ENCODE data around the gene STARD8.
"Not testable (repeated sequence)": the region's sequence is repeated elsewhere in the genome, so short reads cannot be mapped to it uniquely, and the experiment has no call there.

The STARD8 gene, protein sequence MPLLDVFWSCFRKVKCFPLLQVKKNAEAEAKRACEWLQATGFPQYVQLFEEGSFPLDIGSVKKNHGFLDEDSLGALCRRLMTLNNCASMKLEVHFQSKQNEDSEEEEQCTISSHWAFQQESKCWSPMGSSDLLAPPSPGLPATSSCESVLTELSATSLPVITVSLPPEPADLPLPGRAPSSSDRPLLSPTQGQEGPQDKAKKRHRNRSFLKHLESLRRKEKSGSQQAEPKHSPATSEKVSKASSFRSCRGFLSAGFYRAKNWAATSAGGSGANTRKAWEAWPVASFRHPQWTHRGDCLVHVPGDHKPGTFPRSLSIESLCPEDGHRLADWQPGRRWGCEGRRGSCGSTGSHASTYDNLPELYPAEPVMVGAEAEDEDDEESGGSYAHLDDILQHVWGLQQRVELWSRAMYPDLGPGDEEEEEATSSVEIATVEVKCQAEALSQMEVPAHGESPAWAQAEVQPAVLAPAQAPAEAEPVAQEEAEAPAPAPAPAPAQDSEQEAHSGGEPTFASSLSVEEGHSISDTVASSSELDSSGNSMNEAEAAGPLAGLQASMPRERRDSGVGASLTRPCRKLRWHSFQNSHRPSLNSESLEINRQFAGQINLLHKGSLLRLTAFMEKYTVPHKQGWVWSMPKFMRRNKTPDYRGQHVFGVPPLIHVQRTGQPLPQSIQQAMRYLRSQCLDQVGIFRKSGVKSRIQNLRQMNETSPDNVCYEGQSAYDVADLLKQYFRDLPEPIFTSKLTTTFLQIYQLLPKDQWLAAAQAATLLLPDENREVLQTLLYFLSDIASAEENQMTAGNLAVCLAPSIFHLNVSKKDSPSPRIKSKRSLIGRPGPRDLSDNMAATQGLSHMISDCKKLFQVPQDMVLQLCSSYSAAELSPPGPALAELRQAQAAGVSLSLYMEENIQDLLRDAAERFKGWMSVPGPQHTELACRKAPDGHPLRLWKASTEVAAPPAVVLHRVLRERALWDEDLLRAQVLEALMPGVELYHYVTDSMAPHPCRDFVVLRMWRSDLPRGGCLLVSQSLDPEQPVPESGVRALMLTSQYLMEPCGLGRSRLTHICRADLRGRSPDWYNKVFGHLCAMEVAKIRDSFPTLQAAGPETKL

GRCh38 chrX:68647156-68647957 lies at the start of gene STARD8:
STARD8 (plus strand) TSS chrX:68647666; CDS start chrX:68647883, 217 bp downstream.
- H3K9me3 ChIP-seq: no peaks in the 10 kb centered on the region
- H3K36me3 ChIP-seq: no peaks in the 10 kb centered on the region
- 0 out of 2 replicates have a peak, but pooled peaks cover 6% of the 10 kb centered on the region for H3K4me1 ChIP-seq
- no peak for TF ChIP-seq Cebpa-rat (IDR thresholded peaks at IDR 0.05)
- peak within 1 kb of the TSS; percentile 12; the same call in 1 of the 2 replicates for H3K4me2 ChIP-seq
- no peak within 1 kb of the TSS for H3K4me3 ChIP-seq
- H3K27me3 ChIP-seq: peaks cover 62% of the 10 kb centered on the region
- no peak within 1 kb of the TSS for H3K9ac ChIP-seq
- no peak within 1 kb of the TSS for H3K27ac ChIP-seq
- H4K20me1 ChIP-seq: peaks cover 8% of the 10 kb centered on the region; the same call in 1 of the 2 replicates

DNA sequence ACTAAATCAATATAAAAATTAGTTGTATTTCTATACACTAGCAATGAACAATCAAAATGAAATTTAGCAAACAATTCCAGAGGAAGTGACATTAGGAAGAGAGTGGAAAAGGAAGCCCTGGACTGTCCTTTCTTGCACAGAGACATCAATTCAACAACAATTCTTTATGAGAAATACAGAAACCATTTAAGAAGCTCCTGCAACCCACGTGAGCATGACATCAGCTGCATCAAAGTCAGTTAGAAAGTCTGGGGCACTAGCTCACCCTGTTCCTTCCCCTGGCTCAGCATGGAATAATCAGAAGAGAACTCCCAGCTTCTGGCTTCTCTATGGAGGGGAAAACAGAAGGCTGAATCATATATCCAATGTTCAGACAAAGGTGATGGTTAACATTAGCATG lies 48.6 kb upstream of the STARD8 start:
- Histone ChIP-seq H3K27ac (no peak overlapping the region), H3K4me1 (no peaks in the 10 kb centered on the region), H3K9me3 (peaks cover 33% of the 10 kb centered on the region), H3K4me3 (no peak overlapping the region), H3K4me2 (no peak overlapping the region), H3K36me3 (no peaks in the 10 kb centered on the region), H3K9ac (no peak overlapping the region), H3K27me3 (peaks cover 16% of the 10 kb centered on the region; the same call in 1 of the 2 replicates), H4K20me1 (no peaks in the 10 kb centered on the region)
- TF ChIP-seq Cebpa-rat (IDR thresholded peaks at IDR 0.05): no peak

- Histone ChIP-seq H3K9ac (no peak overlapping the region), H3K4me1 (no peaks in the 10 kb centered on the region), H3K9me3 (peaks cover 33% of the 10 kb centered on the region), H3K36me3 (no peaks in the 10 kb centered on the region), H3K27ac (no peak overlapping the region), H3K4me3 (no peak overlapping the region), H3K4me2 (no peak overlapping the region), H4K20me1 (no peaks in the 10 kb centered on the region), H3K27me3 (peaks cover 16% of the 10 kb centered on the region; the same call in 1 of the 2 replicates)
- TF ChIP-seq Cebpa-rat (IDR thresholded peaks at IDR 0.05): no peak
Measured at GRCh38 chrX:68599256-68600152, 48.0 kb upstream of the STARD8 start.

GRCh38 chrX:68604216-68604615 lies 43.2 kb upstream of the STARD8 start:
- H3K4me3 ChIP-seq, H3K4me2 ChIP-seq, H3K27ac ChIP-seq, H3K4me1 ChIP-seq, H3K36me3 ChIP-seq, H4K20me1 ChIP-seq, H3K27me3 ChIP-seq, H3K9ac ChIP-seq: not testable (repeated sequence)
- peaks cover 38% of the 10 kb centered on the region for H3K9me3 ChIP-seq

DNA sequence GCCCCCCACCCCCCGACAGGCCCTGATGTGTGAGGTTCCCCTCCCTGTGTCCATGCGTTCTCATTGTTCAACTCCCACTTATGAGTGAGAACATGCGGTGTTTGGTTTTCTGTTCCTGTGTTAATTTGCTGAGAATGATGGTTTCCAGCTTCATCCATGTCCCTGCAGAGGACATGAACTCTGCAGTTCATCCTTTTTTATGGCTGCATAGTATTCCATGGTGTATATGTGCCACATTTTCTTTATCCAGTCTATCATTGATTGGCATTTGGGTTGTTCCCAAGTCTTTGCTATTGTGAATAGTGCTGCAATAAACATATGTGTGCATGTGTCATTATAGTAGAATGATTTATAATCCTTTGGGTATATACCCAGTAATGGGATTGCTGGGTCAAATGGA lies 32.7 kb upstream of the STARD8 start:
- H3K27me3 ChIP-seq: peaks cover 16% of the 10 kb centered on the region; the same call in 1 of the 2 replicates
- not testable (repeated sequence) for H3K36me3 ChIP-seq, H3K4me1 ChIP-seq, H3K27ac ChIP-seq, H3K4me2 ChIP-seq, H3K9ac ChIP-seq, H3K4me3 ChIP-seq, H4K20me1 ChIP-seq, H3K9me3 ChIP-seq

DNA sequence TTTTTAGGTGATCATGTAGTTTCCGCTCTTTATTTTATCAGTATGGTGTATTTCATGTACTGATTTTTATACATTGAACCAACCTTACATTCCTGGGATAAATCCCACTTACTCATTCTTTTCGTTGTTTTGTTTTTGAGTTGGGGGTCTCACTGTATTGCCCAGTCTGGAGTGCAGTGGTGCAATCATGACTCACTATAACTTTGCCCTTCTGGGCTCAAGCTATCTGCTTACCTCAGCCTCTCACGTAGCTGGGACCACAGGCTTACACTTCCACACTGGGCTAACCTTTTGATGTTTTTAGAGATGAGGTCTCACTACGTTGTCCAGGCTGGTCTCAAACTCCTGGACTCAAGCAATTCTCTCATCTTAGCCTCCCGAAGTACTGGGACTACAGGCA lies 19.5 kb upstream of the STARD8 start:
- H3K9me3 ChIP-seq: no peaks in the 10 kb centered on the region
- TF ChIP-seq Cebpa-rat (IDR thresholded peaks at IDR 0.05): no peak
- H3K36me3 ChIP-seq: no peaks in the 10 kb centered on the region
- no peak overlapping the region for H3K9ac ChIP-seq
- no peak overlapping the region for H3K4me3 ChIP-seq
- H3K27ac ChIP-seq: no peak overlapping the region
- no peaks in the 10 kb centered on the region for H3K4me1 ChIP-seq
- H3K4me2 ChIP-seq: no peak overlapping the region
- H3K27me3 ChIP-seq: peaks cover 49% of the 10 kb centered on the region
- no peaks in the 10 kb centered on the region for H4K20me1 ChIP-seq

DNA sequence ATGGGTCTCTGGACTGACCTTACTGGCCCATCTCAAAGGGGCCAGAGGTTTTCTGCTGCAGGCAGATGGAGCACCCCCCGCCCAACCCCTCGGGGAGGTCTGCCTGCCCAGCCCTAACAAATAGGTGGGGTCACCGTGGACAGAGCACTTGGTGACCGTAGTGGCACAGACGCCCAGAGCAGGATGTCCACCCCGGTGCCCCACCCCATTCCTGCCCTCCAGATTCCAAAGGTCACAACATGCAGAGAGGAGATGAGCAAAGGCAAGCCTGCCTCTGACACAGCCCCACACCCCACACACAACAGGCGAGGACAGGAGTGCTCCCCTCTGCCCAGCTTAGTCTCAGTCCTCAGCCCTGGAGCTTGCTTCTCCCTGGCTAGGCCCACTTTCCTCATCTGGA lies 17.5 kb upstream of the STARD8 start:
- not testable (repeated sequence) for H3K9ac ChIP-seq, H4K20me1 ChIP-seq, H3K36me3 ChIP-seq, H3K4me1 ChIP-seq, H3K27ac ChIP-seq, H3K4me3 ChIP-seq, H3K9me3 ChIP-seq, H3K4me2 ChIP-seq
- peaks cover 60% of the 10 kb centered on the region for H3K27me3 ChIP-seq

DNA sequence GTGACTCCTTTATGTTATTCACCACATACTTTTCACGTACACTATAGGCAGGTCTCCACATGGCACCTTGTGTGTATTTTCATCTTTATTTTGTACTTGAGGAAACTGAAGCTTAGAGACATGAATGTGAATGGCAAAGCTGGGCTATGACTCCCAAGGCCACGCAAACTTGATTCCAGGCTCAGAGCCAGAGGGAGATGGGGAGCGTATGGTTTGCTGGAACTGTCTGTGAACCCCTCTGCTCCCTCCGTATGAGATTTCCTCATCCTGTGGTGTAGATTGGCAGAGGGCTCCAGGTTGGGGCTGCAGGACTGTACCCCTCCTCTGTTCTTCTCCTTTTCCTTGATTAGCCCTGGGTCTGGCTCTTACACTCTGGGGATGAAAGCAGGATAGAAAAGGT lies 16.1 kb upstream of the STARD8 start:
- Histone ChIP-seq H3K36me3 (no peaks in the 10 kb centered on the region), H3K9ac (no peak overlapping the region), H4K20me1 (no peaks in the 10 kb centered on the region; the same call in 1 of the 2 replicates), H3K4me3 (no peak overlapping the region), H3K27me3 (peaks cover 74% of the 10 kb centered on the region), H3K9me3 (no peaks in the 10 kb centered on the region), H3K4me2 (no peak overlapping the region), H3K27ac (no peak overlapping the region), H3K4me1 (no peaks in the 10 kb centered on the region)
- no peak for TF ChIP-seq Cebpa-rat (IDR thresholded peaks at IDR 0.05)
